ENCODE measurements around the gene MZF1.

MZF1 gene

DNA sequence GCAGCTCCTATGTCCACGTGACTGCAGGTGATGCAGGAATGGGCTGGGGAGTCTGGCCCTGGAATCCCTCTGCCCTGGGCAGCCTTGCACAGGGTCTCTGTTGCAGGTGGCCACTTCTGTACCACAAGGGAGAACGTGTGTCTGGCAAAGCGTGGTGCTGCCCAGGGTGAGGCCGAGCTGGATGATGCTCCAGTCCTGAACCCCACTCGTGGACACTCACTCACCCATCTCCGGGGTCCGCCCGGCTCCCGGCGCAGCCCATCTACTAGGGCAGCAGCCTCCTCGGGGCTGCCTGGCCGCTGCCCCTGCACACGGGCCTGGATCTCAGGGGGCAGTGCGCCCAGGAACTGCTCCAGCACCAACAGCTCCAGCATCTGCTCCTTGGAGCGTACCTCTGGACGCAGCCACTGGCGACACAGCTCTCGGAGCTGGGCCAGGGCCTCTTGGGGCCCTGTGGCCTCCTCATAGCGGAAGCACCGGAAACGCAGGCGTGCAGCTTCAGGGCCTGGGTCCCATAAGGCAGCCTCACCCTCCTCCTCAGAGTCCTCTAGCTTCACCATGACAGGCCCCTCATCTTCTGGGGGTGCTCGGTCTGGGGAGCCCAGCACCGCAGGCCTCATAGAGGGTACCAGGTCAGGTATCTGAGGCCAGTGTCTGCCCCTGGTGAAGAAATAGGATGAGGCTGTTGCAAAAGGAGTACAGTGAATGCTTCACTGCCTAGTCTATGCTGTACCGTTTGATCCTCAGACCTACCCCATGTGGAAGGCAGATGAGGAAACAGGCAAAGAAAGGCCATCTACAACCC lies 2.2 kb downstream of the MZF1 start:
- DNase-seq (ENCODE audit: low spot score), result no peak

GRCh38 chr19:58569943-58570670 lies 3.0 kb downstream of the MZF1 start:
- no peak for DNase-seq (ENCODE audit: low spot score)

GRCh38 chr19:58569191-58569942 lies 3.8 kb downstream of the MZF1 start:
- DNase-seq (ENCODE audit: low spot score), result no peak

- no peak for DNase-seq (ENCODE audit: low spot score)
These were observed 4.5 kb downstream of the MZF1 start for GRCh38 chr19:58568453-58569130.

- DNase-seq (ENCODE audit: low spot score), result no peak
These were observed 6.1 kb downstream of the MZF1 start for GRCh38 chr19:58566989-58567388.

GRCh38 chr19:58563823-58564222 lies 9.3 kb downstream of the MZF1 start:
- no peak for DNase-seq (ENCODE audit: low spot score)

GRCh38 chr19:58563034-58563573 lies 10.0 kb downstream of the MZF1 start:
- peak; percentile 68 for DNase-seq (ENCODE audit: low spot score)

GRCh38 chr19:58562122-58563033 lies 10.8 kb downstream of the MZF1 start:
- DNase-seq (ENCODE audit: low spot score), result no peak

GRCh38 chr19:58561373-58562121 lies 11.6 kb downstream of the MZF1 start:
- no peak for DNase-seq (ENCODE audit: low spot score)

- DNase-seq (ENCODE audit: low spot score), result no peak
These were observed 12.2 kb downstream of the MZF1 start for GRCh38 chr19:58560921-58561320.

- no peak for DNase-seq (ENCODE audit: low spot score)
These were observed 12.9 kb downstream of the MZF1 start for GRCh38 chr19:58560007-58560887.

GRCh38 chr19:58559275-58560006 lies 13.7 kb downstream of the MZF1 start:
- DNase-seq (ENCODE audit: low spot score), result peak; percentile 91

- DNase-seq (ENCODE audit: low spot score), result peak; percentile 99
These were observed 14.4 kb downstream of the MZF1 start for GRCh38 chr19:58558623-58559274.

DNA sequence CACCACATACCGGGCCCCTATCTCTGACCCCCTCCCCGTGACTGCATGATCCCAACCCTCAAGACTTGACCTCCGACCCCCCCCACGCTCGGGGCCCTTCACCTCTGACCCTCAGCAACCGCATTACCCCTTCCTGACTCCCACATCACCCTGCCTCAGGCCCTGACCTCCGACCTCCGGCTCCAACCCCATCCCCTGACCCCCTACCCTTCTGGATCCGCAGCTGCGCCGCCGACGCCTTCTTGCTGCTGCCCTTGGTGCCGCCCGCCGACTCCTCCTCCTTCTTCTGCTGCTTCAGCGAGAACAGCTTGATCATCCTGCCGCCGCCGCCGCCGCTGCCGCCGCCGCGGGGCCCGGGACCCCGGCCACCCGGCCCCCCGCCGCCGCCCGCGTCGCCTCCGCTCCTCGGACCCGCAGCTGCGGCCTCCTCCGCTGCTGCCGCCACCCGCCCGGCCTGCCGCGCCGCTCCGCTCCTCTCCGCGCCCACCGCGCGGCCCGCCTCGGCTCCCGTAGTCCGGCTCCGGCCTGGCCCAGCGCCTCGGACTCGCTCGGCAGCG lies 15.0 kb downstream of the MZF1 start, which contains the start of gene UBE2M:
Gene UBE2M, minus strand, starts transcription at position 546 of the 557 bp plus-strand sequence. Its CDS starts 230 bp downstream, at position 316.
- DNase-seq (ENCODE audit: low spot score), result peak; percentile 66

- peak; percentile 34 for DNase-seq (ENCODE audit: low spot score)
These were observed 15.7 kb downstream of the MZF1 start for GRCh38 chr19:58557221-58558065.

DNA sequence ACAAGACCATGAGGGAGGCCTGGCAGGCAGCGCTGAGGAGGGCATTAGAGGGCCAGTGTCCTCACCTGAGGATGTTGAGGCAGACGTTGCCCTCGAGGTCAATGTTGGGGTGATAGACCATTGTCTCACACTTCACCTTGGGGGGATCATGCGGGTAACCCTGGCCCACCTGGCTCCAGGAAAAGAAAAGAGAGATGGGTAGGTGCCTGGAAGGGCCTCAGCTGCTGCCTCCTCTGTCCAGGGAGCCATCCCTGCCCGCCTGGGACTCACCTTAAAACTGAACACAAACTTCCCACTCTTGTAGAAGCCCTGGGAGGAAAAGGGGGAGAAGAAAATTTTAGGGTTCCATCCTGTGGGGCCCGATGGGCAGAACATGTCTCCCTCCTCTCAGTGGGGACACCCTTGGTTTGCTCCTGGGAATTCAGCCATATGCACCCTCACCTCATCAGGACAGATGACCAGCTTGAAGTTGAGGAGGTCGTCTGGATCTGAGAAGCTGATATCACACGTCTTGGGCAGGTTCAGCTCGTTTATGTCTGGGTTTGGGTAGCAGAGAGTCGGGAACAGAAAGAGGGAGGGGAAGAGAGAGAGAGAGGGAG lies 16.4 kb downstream of the MZF1 start:
- no peak for DNase-seq (ENCODE audit: low spot score)
